Transverse colon (tissue), 4 donors: ENCODE data around the gene PAK4.

Experiments used
- CTCF ChIP-seq, 5 experiments: fragments of 200-600 bp in 3 of 5; fragments of 450-650 bp in 2 of 5; sonication (generic) in 3 of 5; IDR thresholded peaks; 1 replicate in 2 of 5; 2 replicates in 3 of 5; pipeline ENCODE4 v1.5.1; 2016 to 2017; ENCODE audit warnings: antibody characterized with exemption in 5 of 5, inconsistent platforms in 3 of 5, mild to moderate bottlenecking in 2 of 5, moderate library complexity in 1 of 5
- POLR2A ChIP-seq: fragments of 450-650 bp; IDR thresholded peaks from one replicate; pipeline ENCODE4 v1.6.1; 2016; ENCODE audit warnings: antibody characterized with exemption, mild to moderate bottlenecking, moderate library complexity
- POLR2AphosphoS5 ChIP-seq, 3 donors: sonication (generic); formaldehyde crosslinking; IDR thresholded peaks; one replicate each; pipeline ENCODE4 v1.6.1; 2016; ENCODE audit warnings: antibody characterized with exemption in 3 of 3

DNA sequence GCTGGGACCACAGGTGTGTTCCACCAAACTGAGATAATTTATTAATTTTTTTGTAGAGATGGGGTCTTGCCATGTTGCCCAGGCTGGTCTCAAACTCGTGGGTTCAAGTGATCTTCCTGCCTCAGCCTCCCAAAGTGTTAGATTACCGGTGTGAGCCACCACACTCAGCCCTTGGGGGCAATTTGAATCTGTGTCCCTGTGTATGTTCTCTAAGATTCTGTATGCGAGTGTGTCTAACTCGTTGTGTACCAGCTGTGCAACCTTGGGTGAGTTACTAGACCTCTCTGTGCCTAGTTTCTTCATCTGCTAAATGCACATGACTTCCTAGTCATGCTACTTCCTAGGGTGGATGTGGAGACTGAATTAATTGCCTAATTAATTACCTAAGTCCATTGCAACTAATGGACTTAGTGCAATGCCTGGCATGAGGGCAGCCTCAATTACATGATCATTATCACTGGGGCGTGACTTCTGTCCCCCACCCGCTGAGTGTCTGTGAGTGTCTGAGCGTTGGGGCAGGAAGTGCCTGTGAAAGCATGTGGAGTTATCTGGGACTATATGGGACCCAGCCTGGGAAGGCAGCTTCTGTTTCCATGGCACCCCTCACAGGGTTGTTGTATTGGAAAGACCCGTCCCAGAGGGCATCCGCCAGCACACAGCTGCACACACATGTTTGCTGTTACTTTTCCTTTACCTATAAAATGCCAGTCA lies 69.4 kb downstream of the PAK4 start:
- TF ChIP-seq POLR2AphosphoS5 (IDR thresholded peaks at IDR 0.05) (no peak), CTCF (IDR thresholded peaks at IDR 0.05) (no peak), POLR2A (no peak)
